A673 (cell line): Measurements from ENCODE around the gene RILPL2. TPM values are rescaled to one million over a fixed set of nuclear protein-coding genes. Genes with fewer than 3 reads are reported as not detected.

Source experiments
- BruUV-seq: library from RNA; stranded (reverse); fragments of 400-500 nt; replicated peaks from 2 replicates; lab custom pipeline; 2021; lab: Mats Ljungman, UMichigan
- CTCF ChIA-PET: fragments of 300-600 bp; sonication (Branson Sonifier 250); formaldehyde crosslinking; loops from one replicate; lab custom pipeline; 2022; ENCODE audit warnings: antibody characterized with exemption; lab: Charles Lee
- POLR2A ChIA-PET: fragments of 300-600 bp; sonication (Branson Sonifier 250); formaldehyde crosslinking; loops from one replicate; lab custom pipeline; 2022; ENCODE audit warnings: antibody characterized with exemption; ENCODE audit not compliant: low non-redundant PET; lab: Charles Lee
- DNase-seq: peaks from one replicate; pipeline ENCODE4 v3.0.0-alpha.2; 2015; ENCODE audit warnings: low spot score
- H3K27ac ChIP-seq: fragments of 200-600 bp; sonication (generic); 2 replicates; pipeline ENCODE4 v1.5.1; 2016; ENCODE audit warnings: mixed run types, low read depth, mild to moderate bottlenecking, mixed read lengths, antibody characterized with exemption, low read length; ENCODE audit not compliant: poor library complexity, severe bottlenecking
- H3K27me3 ChIP-seq: fragments of 200-600 bp; sonication (generic); replicated peaks from 2 replicates; pipeline ENCODE4 v1.6.1; 2017; ENCODE audit warnings: mixed run types, low read depth, mild to moderate bottlenecking, mixed read lengths, antibody characterized with exemption, low read length; ENCODE audit not compliant: insufficient read depth, poor library complexity
- H3K36me3 ChIP-seq: fragments of 200-600 bp; sonication (generic); 2 replicates; pipeline ENCODE4 v1.6.1; 2016; ENCODE audit warnings: mixed run types, mild to moderate bottlenecking, mixed read lengths, antibody characterized with exemption, low read length; ENCODE audit not compliant: insufficient read depth, poor library complexity, severe bottlenecking
- H3K4me1 ChIP-seq: fragments of 200-600 bp; sonication (generic); 2 replicates; pipeline ENCODE4 v1.6.1; 2017; ENCODE audit warnings: mixed run types, mild to moderate bottlenecking, mixed read lengths, antibody characterized with exemption, low read length; ENCODE audit not compliant: insufficient read depth, poor library complexity, severe bottlenecking
- H3K4me3 ChIP-seq: fragments of 200-600 bp; sonication (generic); 2 replicates; pipeline ENCODE4 v1.5.1; 2016; ENCODE audit warnings: low read depth, mixed run types, mild to moderate bottlenecking, mixed read lengths, low read length; ENCODE audit not compliant: poor library complexity, severe bottlenecking
- H3K9me3 ChIP-seq: fragments of 200-600 bp; sonication (generic); 2 replicates; pipeline ENCODE4 v1.6.1; 2016; ENCODE audit warnings: mixed run types, low read depth, mild to moderate bottlenecking, mixed read lengths, antibody characterized with exemption, low read length; ENCODE audit not compliant: poor library complexity, severe bottlenecking
- CTCF ChIP-seq: fragments of 300-800, 200-600 bp; sonication (generic); conservative IDR thresholded peaks from 2 replicates; pipeline ENCODE4 v1.5.1; 2017; ENCODE audit warnings: low read depth, mild to moderate bottlenecking, antibody characterized with exemption, low read length, moderate library complexity, mixed read lengths
- EZH2 ChIP-seq: fragments of 200-600 bp; sonication (generic); IDR thresholded peaks from 2 replicates; pipeline ENCODE4 v1.6.1; 2017; ENCODE audit warnings: borderline replicate concordance, low read depth, mild to moderate bottlenecking, mixed read lengths, antibody characterized with exemption, low read length; ENCODE audit not compliant: poor library complexity, severe bottlenecking
- intact Hi-C: fragments of 100-400 bp; cut with micrococcal nuclease; formaldehyde crosslinking; loops from one replicate; pipeline ENCODE4 v1.10.0; 2022; ENCODE audit not compliant: unreplicated experiment
- total RNA-seq: library from RNA; stranded (reverse); gene quantifications from 2 replicates; pipeline ENCODE4 v1.2.3, GENCODE V29; 2021

The RILPL2 gene
- total RNA-seq, 1 experiment from 2014 or later = 1.7 TPM

GRCh38 chr12:123395236-123395635 is 41.2 kb downstream of the RILPL2 start:
- no TSS peak for BruUV-seq
- intact Hi-C loops = no loop called here
- POLR2A ChIA-PET = no interaction called here
- no peaks in the 10 kb centered on the region for H3K27me3 ChIP-seq
- peaks cover 85% of the 10 kb centered on the region for H3K36me3 ChIP-seq
- CTCF ChIA-PET = no interaction called here
- peaks cover 2% of the 10 kb centered on the region for H3K4me1 ChIP-seq
- no peak overlapping the region for H3K27ac ChIP-seq
- no peak for DNase-seq
- no peak overlapping the region for H3K4me3 ChIP-seq
- TF ChIP-seq CTCF = no peak
- H3K9me3 ChIP-seq = no peaks in the 10 kb centered on the region

GRCh38 chr12:123393747-123394146 is 42.7 kb downstream of the RILPL2 start:
- peaks cover 77% of the 10 kb centered on the region for H3K36me3 ChIP-seq
- DNase-seq = no peak
- BruUV-seq = no TSS peak
- intact Hi-C loops = no loop called here
- H3K9me3 ChIP-seq = no peaks in the 10 kb centered on the region
- H3K4me1 ChIP-seq = peaks cover 8% of the 10 kb centered on the region
- H3K27me3 ChIP-seq = no peaks in the 10 kb centered on the region
- no peak overlapping the region for H3K27ac ChIP-seq
- ChIA-PET POLR2A (no interaction called here), CTCF (no interaction called here)
- no peak overlapping the region for H3K4me3 ChIP-seq
- TF ChIP-seq CTCF = no peak
- no peak for TF ChIP-seq EZH2

- BruUV-seq = no TSS peak
- H3K4me3 ChIP-seq = no peak overlapping the region
- H3K4me1 ChIP-seq = peaks cover 8% of the 10 kb centered on the region
- ChIA-PET CTCF (no interaction called here), POLR2A (interaction anchor here (0.6 kb wide), 1 partner anchor 18 kb away, joined by 13 read pairs; no protein-coding TSS in a partner anchor)
- H3K36me3 ChIP-seq = peaks cover 62% of the 10 kb centered on the region
- TF ChIP-seq EZH2 = no peak
- DNase-seq = no peak
- intact Hi-C loops = no loop called here
- no peaks in the 10 kb centered on the region for H3K27me3 ChIP-seq
- H3K9me3 ChIP-seq = no peaks in the 10 kb centered on the region
- H3K27ac ChIP-seq = no peak overlapping the region
These were observed 44.7 kb downstream of the RILPL2 start for GRCh38 chr12:123391546-123392343.
